GM18507 (cell line): ENCODE measurements around the gene NKX3-2.

Experiments
- DNase-seq: peaks from one replicate; pipeline ENCODE4 v3.0.0; 2011; ENCODE audit warnings: low read depth; ENCODE audit not compliant: insufficient read length; ENCODE audit errors: extremely low spot score
- FAIRE-seq: peaks from 2 replicates; lab custom pipeline; 2011; peaks lifted over from hg19 to GRCh38; lab: Jason Lieb, UNC

Gene NKX3-2

DNA sequence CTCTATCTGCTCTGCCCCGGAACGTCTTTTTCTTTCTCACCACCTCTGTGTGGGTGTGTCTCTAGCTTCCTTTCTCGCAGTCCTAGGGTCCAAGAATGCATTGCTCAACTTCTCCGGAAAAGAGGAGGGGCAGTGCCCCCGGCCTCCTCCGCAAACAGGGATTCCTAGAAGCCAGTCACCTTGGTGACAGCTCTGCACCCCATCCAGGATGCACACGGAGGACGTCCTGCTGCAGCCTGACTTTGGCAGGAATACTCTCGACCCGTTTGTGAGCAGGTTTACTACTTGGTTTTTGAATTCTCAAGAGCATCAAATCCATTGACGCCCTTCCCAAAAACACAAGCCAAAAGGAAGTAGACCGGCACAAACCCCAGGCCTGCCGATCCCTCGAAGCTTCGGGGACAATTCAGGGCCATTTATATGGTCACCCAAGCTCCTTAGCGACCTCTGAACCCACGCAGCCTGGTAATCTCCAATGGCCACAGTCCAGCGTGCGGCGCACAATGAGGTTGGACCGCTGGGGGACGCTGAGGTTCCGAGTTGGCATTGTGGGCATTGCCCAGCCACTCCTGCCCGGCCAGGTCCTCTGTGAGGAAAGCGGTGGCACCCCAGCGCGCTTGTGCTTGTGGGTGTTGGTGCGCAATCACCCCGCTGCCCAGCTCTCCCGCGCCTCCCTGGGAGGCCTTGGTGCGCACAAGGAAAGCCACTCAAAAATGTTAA lies 9.8 kb downstream of the NKX3-2 start:
- DNase-seq: no peak
- FAIRE-seq: no peak

DNA sequence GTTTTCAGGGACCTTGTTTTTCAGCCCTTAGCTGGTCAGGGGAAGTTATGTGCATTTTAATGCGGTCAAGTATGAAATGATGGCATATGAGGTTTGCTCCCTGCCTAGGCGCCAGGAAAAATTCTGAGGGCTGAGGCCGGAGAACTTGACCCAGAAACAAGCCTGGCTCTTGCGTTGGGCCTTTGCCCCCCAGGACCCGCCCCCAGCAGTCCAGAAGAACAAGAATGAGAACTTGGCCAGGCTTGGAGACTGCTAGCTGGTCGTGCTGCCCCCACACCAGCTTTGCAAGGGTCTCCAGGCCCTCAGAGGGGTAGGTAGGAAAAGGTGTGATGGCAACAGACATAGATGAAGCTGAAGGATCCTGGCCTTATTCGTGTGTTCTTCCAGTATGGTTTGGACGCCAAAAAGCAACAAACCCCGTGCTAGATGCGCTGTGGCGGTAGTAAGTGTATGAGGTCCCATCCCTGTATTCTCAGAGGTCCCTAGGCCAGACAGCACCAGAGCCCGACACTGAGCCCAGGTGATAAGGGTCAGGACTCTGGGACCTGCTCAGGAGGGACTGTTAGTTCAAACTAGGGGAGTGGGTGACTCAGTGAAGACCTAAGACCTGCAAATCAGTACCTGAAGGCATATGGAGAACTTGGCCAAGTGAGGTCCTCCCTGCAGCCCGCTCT lies 10.5 kb downstream of the NKX3-2 start:
- FAIRE-seq: no peak

DNA sequence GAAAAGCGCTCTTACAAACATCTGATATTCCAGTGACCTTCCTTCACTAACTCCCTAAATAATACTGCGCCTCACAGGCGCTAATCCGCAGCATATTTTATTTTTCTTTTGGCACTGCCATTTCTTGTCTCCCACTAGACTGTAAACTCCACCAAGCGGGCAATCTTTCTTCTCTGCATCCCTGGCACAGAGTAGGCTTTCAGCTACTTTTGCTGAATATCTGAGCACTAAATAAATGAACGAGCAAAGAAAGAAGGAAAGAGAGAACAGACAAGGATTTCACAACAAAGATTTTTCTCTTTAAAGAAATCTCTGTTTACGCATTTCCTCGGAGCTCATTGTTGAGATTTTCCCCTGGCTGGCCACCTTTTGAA lies 12.7 kb downstream of the NKX3-2 start:
- FAIRE-seq: no peak

More for the DNA sequence above, 10.5 kb downstream of the NKX3-2 start:
- DNase-seq: no peak

DNA sequence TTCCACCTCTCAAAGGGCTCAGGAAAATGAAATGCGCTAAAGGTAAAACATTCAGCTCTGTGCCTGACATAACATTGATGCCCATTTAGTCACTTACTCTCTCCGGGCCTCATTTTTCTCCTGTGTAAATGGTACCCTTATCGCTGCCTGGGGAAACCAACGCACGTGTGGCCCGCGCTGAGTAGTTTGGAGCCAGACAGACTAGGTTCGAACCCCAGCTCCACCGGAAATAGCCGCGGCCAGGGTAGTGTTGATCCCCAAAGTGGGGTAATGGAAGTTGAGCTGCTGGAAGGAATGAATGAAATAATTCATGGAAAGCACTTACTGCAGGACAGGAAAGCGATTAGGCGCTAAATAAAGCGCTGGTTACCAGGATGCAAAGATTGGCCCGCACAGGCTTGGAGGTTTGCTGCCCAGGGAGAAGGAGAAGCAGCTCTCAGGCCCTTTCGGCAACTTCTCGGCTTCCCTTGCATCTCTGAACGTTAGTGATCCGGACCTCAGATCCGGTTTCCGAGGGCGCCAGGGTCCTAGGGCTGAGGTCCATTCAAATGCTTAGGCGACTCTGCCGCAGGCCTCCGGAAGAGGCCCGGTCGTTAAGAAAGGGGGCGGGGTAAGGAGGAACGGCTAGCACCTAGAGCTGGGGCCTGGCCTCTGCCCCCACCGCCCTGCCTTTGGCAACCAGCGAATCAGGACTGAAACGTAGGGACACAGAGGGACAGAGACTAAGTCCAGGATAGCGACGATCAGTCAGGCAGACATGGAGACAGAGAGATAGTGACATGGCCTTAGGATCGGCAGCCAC lies 13.3 kb downstream of the NKX3-2 start:
- DNase-seq (no peak), FAIRE-seq (no peak)

More for the DNA sequence above, 12.7 kb downstream of the NKX3-2 start:
- no peak for DNase-seq

DNA sequence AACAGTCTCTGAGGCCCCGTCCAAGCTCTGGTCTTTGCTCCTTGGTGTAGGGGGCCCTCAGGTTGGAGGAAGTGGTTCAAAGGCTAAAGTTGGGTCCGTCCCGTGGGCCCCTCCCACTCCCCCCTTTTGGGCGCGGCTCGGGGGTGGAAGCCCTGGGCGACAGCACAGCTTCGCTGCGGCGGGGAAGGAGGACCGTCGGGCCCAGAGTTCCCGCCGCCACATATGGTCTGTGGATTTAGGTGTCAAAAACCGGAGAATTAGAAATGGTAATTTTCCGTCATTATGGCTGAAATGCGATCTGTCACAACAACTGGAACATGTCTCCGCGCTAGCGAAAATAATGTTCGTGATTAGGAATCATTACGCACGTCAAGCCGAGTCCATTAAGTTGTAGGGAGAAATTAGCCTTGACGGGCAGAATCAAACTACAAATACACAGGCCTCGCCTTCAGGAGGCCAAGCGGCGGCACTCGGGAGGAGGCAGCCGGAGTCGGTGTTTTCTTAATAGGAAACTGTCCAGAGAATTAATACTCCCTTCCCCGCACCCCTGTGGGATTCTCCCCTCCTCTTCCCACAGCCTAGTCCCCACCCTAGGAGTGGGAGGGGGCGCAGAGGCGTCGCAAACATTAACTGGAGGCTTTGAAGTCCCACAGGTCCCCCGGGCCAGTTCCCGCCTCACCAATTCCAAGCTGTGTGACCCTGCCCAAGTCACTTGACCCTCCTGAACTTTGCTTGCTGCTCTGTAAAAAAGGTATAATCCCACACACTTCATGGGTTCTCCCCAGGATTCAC lies 15.0 kb downstream of the NKX3-2 start:
- DNase-seq: no peak
- FAIRE-seq: no peak

DNA sequence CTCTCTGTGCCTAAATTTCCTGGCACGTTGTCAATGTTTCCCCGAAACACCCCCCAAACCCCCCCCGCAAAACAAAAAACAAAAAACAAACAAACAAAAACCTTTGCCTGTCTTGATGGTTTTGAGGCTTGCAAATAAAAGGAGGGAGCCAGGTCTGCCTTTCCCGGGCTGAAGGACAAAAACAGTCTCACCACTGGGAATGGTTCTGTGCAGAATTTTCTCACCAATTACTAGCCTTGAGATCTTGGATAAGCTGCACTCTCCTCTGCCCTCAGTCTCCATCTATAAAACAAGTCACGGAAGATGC lies 15.5 kb downstream of the NKX3-2 start:
- FAIRE-seq (no peak), DNase-seq (no peak)

DNA sequence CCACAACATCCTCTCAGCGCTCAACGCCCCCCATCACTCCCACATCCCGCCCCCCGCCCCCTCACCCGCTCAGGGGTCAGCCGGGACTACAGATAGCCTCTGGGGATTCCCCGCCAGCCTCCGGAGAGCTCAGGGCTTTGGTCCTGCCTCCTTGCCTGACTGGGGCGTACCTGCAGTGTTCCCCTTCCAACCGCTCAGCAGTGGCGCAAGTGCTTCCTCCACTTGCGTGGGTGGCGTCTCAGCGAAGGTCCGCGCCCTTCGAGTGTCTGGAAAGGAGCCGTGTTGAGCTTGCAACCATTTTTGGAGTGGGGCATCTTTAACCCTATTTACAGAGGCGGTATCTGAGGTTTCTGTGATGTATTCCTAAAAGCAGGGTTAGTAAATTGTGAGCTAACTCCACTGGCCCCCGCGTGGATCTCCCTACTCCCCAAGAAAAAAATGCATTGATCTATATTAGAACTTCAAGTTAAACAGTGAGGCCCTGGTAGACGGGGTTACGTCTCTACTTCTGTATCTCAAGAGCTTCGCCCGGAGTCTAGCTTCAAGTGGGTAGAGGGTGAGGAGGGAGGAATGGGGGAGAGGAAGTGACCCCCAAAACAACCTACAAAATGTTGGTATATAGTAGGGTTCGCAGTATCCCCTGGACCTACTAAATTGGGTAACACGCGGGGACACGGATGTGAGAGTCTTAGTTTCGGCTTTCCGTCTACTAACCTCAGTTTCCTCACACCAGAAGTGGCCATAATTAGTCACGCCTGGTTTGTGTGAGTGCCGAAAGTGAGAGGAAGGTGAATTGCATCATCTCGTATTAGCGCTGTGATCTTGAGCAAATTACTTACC lies 16.1 kb downstream of the NKX3-2 start:
- no peak for DNase-seq
- FAIRE-seq: peak; percentile 89

DNA sequence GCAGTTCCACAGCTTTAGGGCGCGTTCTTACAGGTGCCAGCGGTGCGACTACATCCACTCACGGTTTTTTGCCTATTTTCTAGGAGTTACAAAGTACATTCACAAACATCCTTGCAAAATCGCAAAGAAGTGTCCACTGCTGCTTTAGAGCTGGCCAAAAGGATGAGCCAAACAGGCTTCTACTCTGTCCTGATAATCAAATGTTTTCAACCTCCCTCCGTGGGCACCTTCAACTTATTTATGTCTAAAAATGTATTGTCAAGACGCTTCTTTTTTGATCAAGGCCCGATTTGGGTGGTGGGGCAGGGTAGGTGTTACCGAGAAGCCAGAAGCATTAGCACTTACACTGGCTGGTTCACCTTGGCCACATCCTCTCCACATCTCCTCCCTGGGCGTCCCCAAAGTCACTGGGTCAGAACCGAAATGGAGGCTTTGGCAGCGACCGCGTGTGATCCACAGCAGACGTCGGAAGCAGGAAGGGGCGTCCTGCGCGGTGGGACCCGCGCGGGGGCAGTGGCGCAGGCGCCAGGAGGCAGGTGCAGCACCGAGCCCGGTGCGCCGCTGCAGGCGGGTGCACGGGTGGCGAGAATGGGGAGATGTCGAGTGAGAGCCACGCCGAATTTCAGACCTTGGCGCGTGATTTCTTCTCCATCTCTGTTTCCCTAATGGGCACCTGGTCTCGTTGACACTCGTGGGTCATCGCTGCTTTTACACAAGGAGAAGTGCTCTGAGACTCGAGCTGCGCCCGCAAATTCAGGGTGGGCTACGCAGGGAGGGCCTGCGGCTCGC lies 16.9 kb downstream of the NKX3-2 start:
- FAIRE-seq (peak; percentile 56), DNase-seq (no peak)

DNA sequence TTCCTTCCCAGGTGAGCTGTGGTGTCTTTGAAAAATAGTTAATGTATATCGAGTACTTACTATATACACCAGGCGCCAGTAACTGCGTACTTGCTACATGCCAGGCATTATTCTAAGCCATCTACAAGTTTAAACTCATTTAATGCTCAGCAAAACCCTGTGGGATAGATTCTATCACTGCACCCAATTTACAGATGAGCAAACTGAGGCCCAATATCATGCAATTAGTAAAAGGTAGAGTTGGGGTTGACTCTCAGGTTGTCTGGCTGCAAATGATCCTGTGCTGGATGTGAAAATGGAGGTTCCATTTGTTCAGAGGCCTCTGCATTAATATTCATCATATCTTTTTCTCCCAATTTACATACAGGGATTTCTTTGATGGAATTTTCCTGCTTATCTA lies 17.6 kb downstream of the NKX3-2 start:
- DNase-seq: no peak
- FAIRE-seq: no peak

DNA sequence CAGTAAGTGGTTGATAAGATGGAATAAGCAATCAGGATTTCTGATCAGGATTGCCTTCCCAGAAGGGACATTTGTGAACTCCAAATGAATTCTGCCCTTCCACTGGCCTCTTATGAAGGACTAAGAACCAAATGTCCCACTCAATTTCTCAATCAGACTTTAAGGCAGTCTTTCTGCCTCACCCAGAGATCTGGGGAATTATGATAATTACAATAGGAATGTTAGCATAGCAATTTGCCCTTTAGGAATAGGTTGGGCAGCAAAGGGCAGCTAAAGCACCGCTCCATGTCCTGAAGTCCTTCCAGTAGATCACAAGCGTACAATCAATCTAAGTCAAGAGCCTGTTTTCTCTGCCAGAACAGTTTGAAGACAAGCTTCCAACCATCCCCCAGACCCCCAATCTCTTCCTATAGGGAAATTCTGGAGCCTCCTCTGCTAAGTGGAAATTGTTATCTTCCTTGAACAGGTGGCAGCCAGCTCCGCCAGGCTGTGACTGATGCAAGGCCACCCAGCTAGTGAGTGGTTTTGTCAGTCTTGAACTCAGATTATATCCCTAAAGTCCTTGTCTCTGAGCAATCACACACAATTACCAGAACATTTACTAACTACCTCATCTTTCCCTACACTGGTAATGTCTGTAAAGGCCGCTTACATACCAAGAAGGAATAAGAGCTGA lies 18.6 kb downstream of the NKX3-2 start:
- no peak for FAIRE-seq
- no peak for DNase-seq

DNA sequence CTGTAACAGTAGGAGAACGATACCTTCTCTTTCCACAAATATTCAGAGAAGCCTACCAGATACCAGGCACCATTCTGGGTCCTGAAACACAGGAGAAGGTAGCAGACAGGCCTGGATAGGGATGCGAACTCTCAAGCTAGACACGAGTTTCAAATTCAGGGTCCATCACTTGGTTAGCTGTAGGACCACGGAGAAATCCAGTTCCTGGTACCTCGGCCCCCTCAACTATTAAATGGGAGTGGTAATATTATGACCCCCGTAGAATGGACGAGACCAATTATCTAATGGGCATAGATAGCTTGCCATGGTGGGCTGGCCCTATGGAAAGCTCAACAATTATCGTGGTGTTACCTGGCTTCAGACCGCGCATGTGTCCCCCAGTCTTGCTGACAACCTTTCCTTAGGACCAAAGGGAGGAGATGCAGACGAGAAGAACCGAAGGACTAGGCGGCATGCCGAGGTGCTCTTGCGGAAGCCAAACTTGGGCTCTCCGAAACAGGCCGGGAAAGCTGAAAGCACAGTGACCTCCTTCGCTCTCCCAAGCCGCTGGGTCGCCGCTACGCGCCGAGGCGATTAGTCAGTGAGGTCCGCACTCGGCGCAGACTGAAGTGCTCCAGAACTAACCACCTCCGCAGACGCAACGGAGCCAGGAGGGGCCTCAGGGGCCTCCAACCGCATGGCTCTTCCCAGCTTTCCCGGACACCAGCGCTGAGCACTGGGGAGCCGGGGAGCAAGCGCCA lies 19.6 kb downstream of the NKX3-2 start:
- no peak for DNase-seq
- FAIRE-seq: no peak

DNA sequence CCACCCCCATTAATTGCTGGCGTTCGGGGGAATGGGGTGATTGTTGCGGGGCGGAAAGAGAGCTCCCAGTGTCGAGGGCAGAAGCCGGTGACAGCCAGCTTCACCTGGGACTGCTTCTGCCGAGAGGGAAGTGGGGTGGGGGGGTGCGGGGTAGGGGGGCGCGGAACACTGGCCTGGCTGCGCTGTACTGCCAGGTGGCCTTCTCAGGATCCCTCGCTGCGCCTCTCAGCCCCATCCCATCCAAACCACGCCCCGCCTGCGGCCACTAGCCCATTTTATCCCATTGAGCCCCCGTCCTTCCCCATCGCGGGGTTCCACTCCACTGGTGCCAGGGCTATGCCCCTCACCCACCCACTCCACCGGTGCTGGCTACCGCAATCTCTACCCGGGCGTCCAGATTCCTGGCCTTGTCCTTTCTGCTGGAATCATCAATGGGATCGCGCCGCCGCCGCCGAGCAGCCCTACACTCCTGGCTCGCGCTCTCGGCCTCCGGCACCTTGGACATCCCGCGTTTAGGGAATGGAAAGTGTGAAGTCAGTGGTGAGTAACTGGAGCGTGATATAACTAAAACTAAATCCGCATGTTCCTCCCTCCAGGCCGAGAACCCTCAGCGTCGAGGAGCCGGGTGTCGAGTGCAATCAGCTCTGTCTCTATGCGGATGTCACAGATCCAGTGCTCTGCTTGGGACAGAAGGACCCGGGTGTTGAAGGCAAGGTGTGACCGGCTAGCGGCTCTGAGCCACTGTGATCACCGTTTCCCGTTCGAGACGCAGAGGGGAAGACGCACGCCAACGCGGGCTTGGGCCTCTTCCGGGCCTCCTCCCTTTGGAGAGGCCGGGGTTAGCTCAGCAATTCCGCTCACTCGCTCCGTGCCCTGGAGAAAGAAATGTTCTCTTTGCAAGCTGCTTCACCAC lies 20.5 kb downstream of the NKX3-2 start:
- no peak for FAIRE-seq
- no peak for DNase-seq

DNA sequence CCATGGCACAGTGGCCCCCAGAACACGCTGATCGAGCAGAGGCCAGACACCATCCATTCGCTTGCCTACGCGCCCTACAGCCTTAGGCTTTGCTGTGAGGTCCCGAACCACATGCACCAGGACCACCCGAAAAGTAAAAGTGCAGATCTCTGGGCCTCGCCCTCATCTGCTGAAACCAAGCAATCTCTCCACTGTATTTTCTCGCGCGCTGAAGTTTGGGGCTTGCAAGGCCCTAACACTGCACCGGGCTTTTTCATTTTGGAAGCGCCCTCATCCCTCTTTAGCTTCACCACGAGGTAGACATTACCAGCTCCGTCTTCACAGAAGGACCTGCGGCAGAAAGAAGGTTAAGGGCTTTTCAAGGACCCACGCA lies 21.2 kb downstream of the NKX3-2 start:
- DNase-seq (no peak), FAIRE-seq (no peak)

DNA sequence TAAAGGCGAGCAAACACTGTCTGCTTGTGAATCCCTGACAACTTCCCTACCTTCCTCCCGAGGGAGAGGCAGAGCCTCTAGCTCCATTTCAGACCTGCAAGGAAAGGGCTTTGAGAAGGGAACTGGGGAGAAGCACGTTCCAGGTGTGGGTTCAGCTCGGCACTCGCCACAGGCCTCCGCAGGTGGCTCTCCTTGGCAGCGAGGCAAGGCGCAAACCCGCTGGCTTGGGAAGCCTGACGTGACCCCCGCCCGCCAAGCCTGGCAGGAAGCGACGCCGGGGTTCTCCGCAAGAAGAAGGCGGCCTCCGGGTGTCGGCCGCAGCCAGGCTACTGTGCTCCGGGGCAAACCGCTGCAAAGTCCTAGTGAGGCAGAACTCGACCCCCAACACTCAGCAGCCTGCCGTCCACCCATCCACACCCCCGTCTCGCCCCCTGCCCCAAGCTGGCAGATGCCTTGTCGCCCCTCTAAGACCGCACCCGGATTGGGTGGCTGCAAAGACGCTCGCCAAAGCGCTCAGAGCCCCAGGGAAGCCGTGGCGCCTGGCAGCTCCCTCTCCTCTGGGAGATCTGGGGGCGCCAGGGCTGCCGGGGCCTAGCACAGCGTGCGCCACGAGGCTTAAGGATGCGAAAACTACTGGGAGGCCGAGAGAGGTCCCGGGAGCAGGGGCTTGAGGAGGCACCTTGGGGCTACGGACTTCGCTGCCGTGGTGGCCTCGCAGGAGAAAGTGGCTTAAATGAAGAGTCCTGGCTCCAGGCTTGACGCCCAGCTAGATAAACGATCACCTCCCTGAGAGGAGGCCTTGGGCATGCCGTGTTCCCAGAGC lies 21.8 kb downstream of the NKX3-2 start:
- DNase-seq: no peak
- FAIRE-seq: no peak

DNA sequence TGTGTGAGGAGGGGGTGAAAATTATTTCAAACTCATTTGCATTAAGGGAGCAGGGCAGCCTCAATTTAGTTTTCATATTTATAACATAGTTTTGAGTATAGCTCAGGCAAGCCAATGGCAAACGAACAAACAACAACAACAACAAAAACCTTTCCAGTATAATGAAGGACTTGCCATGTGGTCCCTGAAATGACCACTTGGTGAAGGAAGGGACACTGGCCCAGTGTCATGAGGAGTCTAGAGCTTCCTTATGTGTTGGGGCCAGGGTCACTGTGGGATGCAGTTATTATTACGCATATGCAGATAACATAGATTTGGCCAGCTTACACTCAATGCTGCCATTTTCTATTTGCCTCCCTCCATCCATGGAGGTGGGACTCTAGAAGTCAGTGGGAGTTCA lies 23.3 kb downstream of the NKX3-2 start:
- DNase-seq (no peak), FAIRE-seq (no peak)
